Astrocyte (in vitro differentiated cells and primary cell): ENCODE measurements around the gene BTG2. TPM values are rescaled to one million over a fixed set of nuclear protein-coding genes. Genes with fewer than 3 reads are reported as not detected.

Experiments used
- DNase-seq: peaks from one replicate; pipeline ENCODE4 v3.0.0-alpha.2; 2010; ENCODE audit warnings: low read depth
- FAIRE-seq: peaks from 2 replicates; lab custom pipeline; 2011; peaks lifted over from hg19 to GRCh38; lab: Jason Lieb, UNC
- H2AFZ ChIP-seq: 2 replicates; pipeline ENCODE4 v1.6.0; 2012; ENCODE audit warnings: low read depth, low read length, inconsistent platforms
- H3K27ac ChIP-seq: 2 replicates; pipeline ENCODE4 v1.5.1; 2011; ENCODE audit warnings: low read depth, low read length, inconsistent platforms
- H3K27me3 ChIP-seq: 2 replicates; pipeline ENCODE4 v1.6.0; 2011; ENCODE audit warnings: low read length, inconsistent platforms; ENCODE audit not compliant: insufficient read depth
- H3K36me3 ChIP-seq: 2 replicates; pipeline ENCODE4 v1.5.1; 2011; ENCODE audit warnings: low read length, inconsistent platforms; ENCODE audit not compliant: insufficient read depth
- H3K4me1 ChIP-seq: 2 replicates; pipeline ENCODE4 v1.5.1; 2011; ENCODE audit warnings: low read length, inconsistent platforms; ENCODE audit not compliant: insufficient read depth
- H3K4me2 ChIP-seq: 2 replicates; pipeline ENCODE4 v1.6.0; 2012; ENCODE audit warnings: low read length, inconsistent platforms
- H3K4me3 ChIP-seq: 2 replicates; pipeline ENCODE4 v1.5.1; 2011; ENCODE audit warnings: low read depth, mild to moderate bottlenecking, low read length, inconsistent platforms; ENCODE audit not compliant: insufficient read depth
- H3K79me2 ChIP-seq: 2 replicates; pipeline ENCODE4 v1.6.0; 2012; ENCODE audit warnings: mild to moderate bottlenecking, low read length, inconsistent platforms; ENCODE audit not compliant: insufficient read depth
- H3K9ac ChIP-seq: 2 replicates; pipeline ENCODE4 v1.6.0; 2012; ENCODE audit warnings: mild to moderate bottlenecking, low read length, inconsistent platforms
- H3K9me3 ChIP-seq: 2 replicates; pipeline ENCODE4 v1.5.1; 2012; ENCODE audit warnings: low read depth, mild to moderate bottlenecking, low read length, inconsistent platforms; ENCODE audit not compliant: insufficient read depth
- H4K20me1 ChIP-seq: 2 replicates; pipeline ENCODE4 v1.6.0; 2012; ENCODE audit warnings: low read length, inconsistent platforms; ENCODE audit not compliant: insufficient read depth
- H3K27ac Mint-ChIP-seq: one replicate; pipeline ENCODE4 v1.8.0; 2021; ENCODE audit warnings: mild to moderate bottlenecking, mixed read lengths; ENCODE audit not compliant: unreplicated experiment
- H3K27me3 Mint-ChIP-seq: one replicate; pipeline ENCODE4 v1.8.0; 2021; ENCODE audit warnings: low read depth, mixed read lengths; ENCODE audit not compliant: unreplicated experiment
- H3K36me3 Mint-ChIP-seq: one replicate; pipeline ENCODE4 v1.8.0; 2021; ENCODE audit warnings: low read depth, mixed read lengths; ENCODE audit not compliant: unreplicated experiment
- H3K4me1 Mint-ChIP-seq: one replicate; pipeline ENCODE4 v1.8.0; 2021; ENCODE audit warnings: low read depth, mixed read lengths; ENCODE audit not compliant: unreplicated experiment
- H3K4me3 Mint-ChIP-seq: one replicate; pipeline ENCODE4 v1.8.0; 2021; ENCODE audit warnings: mild to moderate bottlenecking, moderate library complexity, mixed read lengths; ENCODE audit not compliant: unreplicated experiment
- H3K9me3 Mint-ChIP-seq: one replicate; pipeline ENCODE4 v1.8.0; 2021; ENCODE audit warnings: mild to moderate bottlenecking, mixed read lengths; ENCODE audit not compliant: unreplicated experiment
- EZH2 ChIP-seq: IDR thresholded peaks from 2 replicates; pipeline ENCODE4 v1.6.1; 2012; ENCODE audit warnings: mild to moderate bottlenecking, low read length, inconsistent platforms; ENCODE audit not compliant: insufficient read depth
- total RNA-seq: library from RNA; stranded (reverse); gene quantifications from 2 replicates; pipeline ENCODE4 v1.2.1, GENCODE V29; 2021
- TF ChIP-seq, protein P1 (sequence below): IDR thresholded peaks from 2 replicates; pipeline ENCODE4 v1.5.1; 2011; ENCODE audit warnings: low read depth, mild to moderate bottlenecking, inconsistent platforms, low read length, moderate library complexity; ENCODE audit not compliant: insufficient read depth

BTG2 gene
- total RNA-seq, 1 donor from 2014 or later: 58.3 TPM

DNA sequence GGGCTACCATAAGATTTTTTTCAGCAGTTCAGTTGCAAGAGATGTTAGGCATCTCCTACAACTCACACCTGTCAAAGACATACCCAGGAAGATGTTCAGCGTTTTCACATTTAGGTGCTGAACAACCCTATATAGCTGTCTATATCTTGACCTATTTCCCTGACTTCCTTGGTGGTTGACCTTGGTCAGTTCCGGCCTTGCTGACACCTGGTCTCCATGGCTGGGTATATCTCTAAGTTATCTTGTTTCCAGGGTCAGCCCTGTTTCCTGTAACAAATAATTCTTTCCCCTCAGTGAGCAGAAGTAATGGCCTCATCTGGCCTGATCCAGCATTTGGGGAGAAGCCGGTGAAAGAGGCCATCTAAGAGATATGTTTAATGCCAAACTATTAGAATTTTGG is 2.4 kb upstream of the BTG2 start:
- H3K4me1 ChIP-seq: peaks cover 17% of the 10 kb centered on the region
- no peaks in the 10 kb centered on the region for H3K9me3 Mint-ChIP-seq
- H3K27ac ChIP-seq: no peak overlapping the region

DNA sequence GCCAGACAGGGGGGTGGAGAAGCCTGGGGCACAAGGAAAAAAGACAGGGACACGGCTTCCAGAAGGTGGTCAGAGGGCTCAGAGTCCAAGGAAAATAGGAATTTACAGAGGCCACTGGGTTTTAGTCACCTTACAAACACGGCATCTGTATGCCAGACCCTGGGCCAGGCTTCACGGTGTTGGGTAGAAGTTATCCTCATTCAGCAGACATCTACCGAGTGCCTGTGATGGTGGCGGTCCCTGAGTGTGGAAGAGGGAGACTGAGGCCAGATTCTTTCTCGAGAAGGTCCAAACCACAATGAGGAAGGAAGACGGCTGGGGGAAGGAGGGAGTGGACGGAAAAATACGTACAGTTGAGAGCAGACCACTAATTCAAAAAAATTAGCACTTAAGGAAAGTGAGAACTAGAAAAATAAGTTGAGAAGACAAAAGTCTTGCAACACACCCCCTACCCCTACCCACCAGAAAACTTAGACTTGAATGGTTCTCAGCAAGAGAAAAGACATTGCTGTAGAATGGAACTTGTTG is 864 bp upstream of the BTG2 start:
- H3K4me3 ChIP-seq: peak overlapping the region; percentile 65
- no peak for DNase-seq
- peak overlapping the region; percentile 93 for H3K4me2 ChIP-seq
- H3K36me3 ChIP-seq: peaks cover 6% of the 10 kb centered on the region
- Mint-ChIP-seq H3K9me3 (no peaks in the 10 kb centered on the region), H3K4me1 (peaks cover 34% of the 10 kb centered on the region), H3K4me3 (peak overlapping the region; percentile 84), H3K27ac (peak overlapping the region; percentile 93), H3K36me3 (peaks cover 9% of the 10 kb centered on the region), H3K27me3 (peaks cover 27% of the 10 kb centered on the region)
- H3K79me2 ChIP-seq: peaks cover 37% of the 10 kb centered on the region
- no peak for TF ChIP-seq EZH2
- TF ChIP-seq, protein P1, sequence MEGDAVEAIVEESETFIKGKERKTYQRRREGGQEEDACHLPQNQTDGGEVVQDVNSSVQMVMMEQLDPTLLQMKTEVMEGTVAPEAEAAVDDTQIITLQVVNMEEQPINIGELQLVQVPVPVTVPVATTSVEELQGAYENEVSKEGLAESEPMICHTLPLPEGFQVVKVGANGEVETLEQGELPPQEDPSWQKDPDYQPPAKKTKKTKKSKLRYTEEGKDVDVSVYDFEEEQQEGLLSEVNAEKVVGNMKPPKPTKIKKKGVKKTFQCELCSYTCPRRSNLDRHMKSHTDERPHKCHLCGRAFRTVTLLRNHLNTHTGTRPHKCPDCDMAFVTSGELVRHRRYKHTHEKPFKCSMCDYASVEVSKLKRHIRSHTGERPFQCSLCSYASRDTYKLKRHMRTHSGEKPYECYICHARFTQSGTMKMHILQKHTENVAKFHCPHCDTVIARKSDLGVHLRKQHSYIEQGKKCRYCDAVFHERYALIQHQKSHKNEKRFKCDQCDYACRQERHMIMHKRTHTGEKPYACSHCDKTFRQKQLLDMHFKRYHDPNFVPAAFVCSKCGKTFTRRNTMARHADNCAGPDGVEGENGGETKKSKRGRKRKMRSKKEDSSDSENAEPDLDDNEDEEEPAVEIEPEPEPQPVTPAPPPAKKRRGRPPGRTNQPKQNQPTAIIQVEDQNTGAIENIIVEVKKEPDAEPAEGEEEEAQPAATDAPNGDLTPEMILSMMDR: no peak
- peak overlapping the region; percentile 93 for H2AFZ ChIP-seq
- peak overlapping the region; percentile 90 for H3K9ac ChIP-seq
- H3K4me1 ChIP-seq: peaks cover 26% of the 10 kb centered on the region
- H3K9me3 ChIP-seq: no peaks in the 10 kb centered on the region
- peaks cover 9% of the 10 kb centered on the region for H3K27me3 ChIP-seq
- peak overlapping the region; percentile 76 for H3K27ac ChIP-seq
- FAIRE-seq: no peak
- H4K20me1 ChIP-seq: peaks cover 34% of the 10 kb centered on the region

More for the DNA sequence above, 2.4 kb upstream of the BTG2 start:
- Histone ChIP-seq H4K20me1 (peaks cover 18% of the 10 kb centered on the region), H3K36me3 (no peaks in the 10 kb centered on the region), H3K9me3 (no peaks in the 10 kb centered on the region), H3K4me2 (no peak overlapping the region), H3K27me3 (peaks cover 11% of the 10 kb centered on the region), H3K4me3 (no peak overlapping the region), H2AFZ (no peak overlapping the region), H3K79me2 (peaks cover 24% of the 10 kb centered on the region), H3K9ac (no peak overlapping the region)
- Mint-ChIP-seq H3K36me3 (peaks cover 6% of the 10 kb centered on the region), H3K4me1 (peaks cover 20% of the 10 kb centered on the region), H3K27me3 (peaks cover 36% of the 10 kb centered on the region), H3K27ac (no peak overlapping the region), H3K4me3 (no peak overlapping the region)
- no peak for DNase-seq
- FAIRE-seq: no peak
- no peak for TF ChIP-seq EZH2
- TF ChIP-seq, protein P1: no peak

DNA sequence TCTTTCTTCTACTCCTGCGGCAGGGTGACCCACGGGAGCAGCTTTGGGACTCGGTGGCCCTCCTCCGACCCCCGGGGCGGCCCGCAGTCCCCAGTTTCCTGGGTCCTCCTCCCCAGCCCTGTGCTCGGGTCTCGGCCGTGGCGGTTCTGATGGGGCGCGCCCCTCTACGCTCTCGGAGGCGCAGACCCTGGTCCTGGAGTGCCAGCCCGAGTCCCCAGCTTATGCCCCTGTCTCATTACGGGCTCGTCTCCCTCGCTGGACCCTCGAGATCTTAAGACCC is 430 bp downstream of the BTG2 start:
- H3K4me3 ChIP-seq: peak overlapping the region; percentile 72
- peak overlapping the region; percentile 81 for H3K27ac Mint-ChIP-seq
- TF ChIP-seq, protein P1: no peak
- TF ChIP-seq EZH2: no peak
- H3K4me3 Mint-ChIP-seq: peak overlapping the region; percentile 97
- H3K9me3 ChIP-seq: no peaks in the 10 kb centered on the region
- H3K4me1 ChIP-seq: peaks cover 26% of the 10 kb centered on the region
- H3K9ac ChIP-seq: peak overlapping the region; percentile 86
- peaks cover 39% of the 10 kb centered on the region for H3K4me1 Mint-ChIP-seq
- DNase-seq (no peak), FAIRE-seq (no peak)
- peaks cover 37% of the 10 kb centered on the region for H3K79me2 ChIP-seq
- H3K27me3 ChIP-seq: peaks cover 3% of the 10 kb centered on the region
- peak overlapping the region; percentile 53 for H2AFZ ChIP-seq
- peak overlapping the region; percentile 53 for H3K27ac ChIP-seq
- H3K9me3 Mint-ChIP-seq: no peaks in the 10 kb centered on the region
- peaks cover 6% of the 10 kb centered on the region for H3K36me3 ChIP-seq
- peaks cover 45% of the 10 kb centered on the region for H4K20me1 ChIP-seq
- H3K27me3 Mint-ChIP-seq: peaks cover 19% of the 10 kb centered on the region
- H3K4me2 ChIP-seq: peak overlapping the region; percentile 93
- peaks cover 9% of the 10 kb centered on the region for H3K36me3 Mint-ChIP-seq
